OCI-LY7 (cell line): ENCODE measurements around the gene DCPS.

ENCODE experiments used
- EZH2phosphoT487 ChIP-seq: fragments of 200-600 bp; sonication (generic); IDR thresholded peaks from 2 replicates; pipeline ENCODE4 v1.6.1; 2018; ENCODE audit warnings: low read depth, borderline replicate concordance, mild to moderate bottlenecking, mixed run types, antibody characterized with exemption, low read length, moderate library complexity, mixed read lengths
- TF ChIP-seq, protein P1 (sequence below): fragments of 200-600 bp; sonication (generic); conservative IDR thresholded peaks from 2 replicates; pipeline ENCODE4 v1.5.1; 2014; ENCODE audit warnings: mild to moderate bottlenecking, antibody characterized with exemption, low read length, moderate library complexity, mixed read lengths

DNA sequence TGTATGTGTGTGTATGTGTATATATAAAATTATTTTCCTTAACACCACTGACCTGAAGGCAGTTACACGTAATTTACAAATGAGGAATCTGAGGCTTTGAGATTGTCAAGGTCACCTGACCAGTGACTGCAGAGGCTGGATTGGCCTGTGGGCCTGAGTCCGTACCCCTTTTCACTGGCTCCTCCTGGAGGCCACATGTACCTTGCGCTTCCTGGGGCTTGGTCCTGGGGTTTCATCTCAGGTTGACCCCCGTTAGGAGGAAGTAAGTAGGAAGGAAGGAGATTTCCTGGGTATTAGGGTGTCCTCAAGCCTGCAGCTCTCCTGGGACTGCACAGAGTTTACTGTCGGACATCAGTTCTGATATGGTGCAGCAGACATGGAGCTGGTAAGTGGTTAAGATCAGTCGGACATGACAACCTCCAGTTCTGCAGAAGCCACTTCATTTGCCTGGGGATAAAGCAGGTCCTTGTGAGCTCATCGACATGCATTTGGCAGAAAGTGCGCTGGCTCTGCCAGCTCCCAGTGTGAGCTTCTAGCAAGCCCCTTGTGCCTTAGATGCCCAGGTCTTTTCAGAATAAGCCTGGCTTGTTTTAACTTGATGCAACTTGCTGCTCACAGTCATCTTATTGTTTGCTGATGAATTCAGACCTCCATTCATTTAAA is 88.2 kb downstream of the DCPS start:
- TF ChIP-seq, protein P1, sequence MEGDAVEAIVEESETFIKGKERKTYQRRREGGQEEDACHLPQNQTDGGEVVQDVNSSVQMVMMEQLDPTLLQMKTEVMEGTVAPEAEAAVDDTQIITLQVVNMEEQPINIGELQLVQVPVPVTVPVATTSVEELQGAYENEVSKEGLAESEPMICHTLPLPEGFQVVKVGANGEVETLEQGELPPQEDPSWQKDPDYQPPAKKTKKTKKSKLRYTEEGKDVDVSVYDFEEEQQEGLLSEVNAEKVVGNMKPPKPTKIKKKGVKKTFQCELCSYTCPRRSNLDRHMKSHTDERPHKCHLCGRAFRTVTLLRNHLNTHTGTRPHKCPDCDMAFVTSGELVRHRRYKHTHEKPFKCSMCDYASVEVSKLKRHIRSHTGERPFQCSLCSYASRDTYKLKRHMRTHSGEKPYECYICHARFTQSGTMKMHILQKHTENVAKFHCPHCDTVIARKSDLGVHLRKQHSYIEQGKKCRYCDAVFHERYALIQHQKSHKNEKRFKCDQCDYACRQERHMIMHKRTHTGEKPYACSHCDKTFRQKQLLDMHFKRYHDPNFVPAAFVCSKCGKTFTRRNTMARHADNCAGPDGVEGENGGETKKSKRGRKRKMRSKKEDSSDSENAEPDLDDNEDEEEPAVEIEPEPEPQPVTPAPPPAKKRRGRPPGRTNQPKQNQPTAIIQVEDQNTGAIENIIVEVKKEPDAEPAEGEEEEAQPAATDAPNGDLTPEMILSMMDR = peak; percentile 54; the same call in 1 of the 2 replicates
- TF ChIP-seq EZH2phosphoT487 = no peak
